Stimulated activated CD8-positive, alpha-beta memory T cell treated with anti-CD3 and anti-CD28 coated beads, Interleukin-4, amount 100 ng/mL, for 48 hours (primary cell): ENCODE measurements around the gene EPHA5.
"Not testable (repeated sequence)": the region's sequence is repeated elsewhere in the genome, so short reads cannot be mapped to it uniquely, and the experiment has no call there.

Source experiments
- DNase-seq: peaks from one replicate; pipeline ENCODE4 v3.0.0-alpha.2; 2020

Gene EPHA5

GRCh38 chr4:65344278-65344825, 325.9 kb downstream of the EPHA5 start:
- no peak for DNase-seq

- no peak for DNase-seq
Measured at GRCh38 chr4:65343342-65343741, 326.9 kb downstream of the EPHA5 start.

GRCh38 chr4:65341557-65341956, 328.7 kb downstream of the EPHA5 start:
- no peak for DNase-seq

- no peak for DNase-seq
Measured at GRCh38 chr4:65340382-65341109, 329.7 kb downstream of the EPHA5 start.

GRCh38 chr4:65337371-65337770, 332.9 kb downstream of the EPHA5 start:
- no peak for DNase-seq

GRCh38 chr4:65336465-65336864, 333.8 kb downstream of the EPHA5 start:
- DNase-seq: no peak

- no peak for DNase-seq
Measured at GRCh38 chr4:65316534-65316933, 353.8 kb downstream of the EPHA5 start.

GRCh38 chr4:65311120-65311519, 359.2 kb downstream of the EPHA5 start:
- DNase-seq: no peak

- no peak for DNase-seq
Measured at GRCh38 chr4:65310586-65310985, 359.7 kb downstream of the EPHA5 start.

- not testable (repeated sequence) for DNase-seq
Measured at GRCh38 chr4:65308626-65309025, 361.7 kb downstream of the EPHA5 start.

GRCh38 chr4:65302145-65302544, 368.1 kb downstream of the EPHA5 start:
- no peak for DNase-seq

GRCh38 chr4:65296246-65296645, 374.0 kb downstream of the EPHA5 start:
- no peak for DNase-seq

GRCh38 chr4:65287071-65287470, 383.2 kb downstream of the EPHA5 start:
- DNase-seq: no peak
